IPS-NIHi7 (cell line): ENCODE measurements around the gene ABTB2.

ENCODE experiments used
- DNase-seq: peaks from one replicate; pipeline ENCODE4 v3.0.0; 2012; ENCODE audit warnings: mixed read lengths; ENCODE audit errors: extremely low spot score

ABTB2 gene

DNA sequence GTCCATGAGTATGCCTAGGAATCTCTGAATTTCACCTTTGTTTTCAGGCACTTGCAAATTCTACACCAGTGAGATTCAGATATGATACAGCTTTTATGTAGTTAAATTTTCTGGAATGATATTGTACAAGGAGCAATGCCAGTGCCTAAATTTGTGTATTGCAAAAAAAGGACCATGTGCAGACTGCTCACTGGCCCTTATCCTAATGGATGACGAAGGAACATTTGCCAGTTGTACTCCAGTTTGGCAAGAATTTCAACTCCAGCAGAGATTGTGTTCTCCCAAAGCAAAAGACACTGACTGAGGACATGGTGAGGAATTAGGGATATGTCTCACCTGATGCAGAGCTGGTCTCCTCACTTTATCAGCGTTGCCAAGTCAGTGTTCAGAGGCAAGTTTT lies 243.8 kb downstream of the ABTB2 start:
- no peak for DNase-seq

DNA sequence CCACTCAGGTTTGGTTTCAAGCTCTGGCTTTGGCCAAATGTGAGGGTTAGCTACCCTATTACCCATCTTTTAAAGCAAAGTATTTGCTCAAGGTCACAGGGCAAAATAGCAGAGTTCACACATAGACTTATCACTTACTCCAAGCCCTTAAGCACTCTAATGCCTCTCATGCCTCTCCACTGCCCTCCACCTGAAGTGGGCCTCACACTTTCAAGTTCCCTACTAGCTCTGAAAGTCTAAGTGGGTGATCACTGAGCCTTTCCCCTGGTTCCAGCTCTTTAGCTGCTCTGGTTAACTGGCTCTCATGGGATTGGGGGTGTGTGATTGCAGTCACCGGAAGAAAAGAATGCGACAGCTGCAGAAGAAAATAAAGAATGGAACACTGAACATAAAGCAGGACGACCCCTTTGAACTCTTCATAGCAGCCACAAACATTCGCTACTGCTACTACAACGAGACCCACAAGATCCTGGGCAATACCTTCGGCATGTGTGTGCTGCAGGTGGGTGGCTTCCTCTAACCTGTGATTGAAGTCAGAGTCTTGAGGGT lies 246.0 kb downstream of the ABTB2 start:
- DNase-seq: no peak

DNA sequence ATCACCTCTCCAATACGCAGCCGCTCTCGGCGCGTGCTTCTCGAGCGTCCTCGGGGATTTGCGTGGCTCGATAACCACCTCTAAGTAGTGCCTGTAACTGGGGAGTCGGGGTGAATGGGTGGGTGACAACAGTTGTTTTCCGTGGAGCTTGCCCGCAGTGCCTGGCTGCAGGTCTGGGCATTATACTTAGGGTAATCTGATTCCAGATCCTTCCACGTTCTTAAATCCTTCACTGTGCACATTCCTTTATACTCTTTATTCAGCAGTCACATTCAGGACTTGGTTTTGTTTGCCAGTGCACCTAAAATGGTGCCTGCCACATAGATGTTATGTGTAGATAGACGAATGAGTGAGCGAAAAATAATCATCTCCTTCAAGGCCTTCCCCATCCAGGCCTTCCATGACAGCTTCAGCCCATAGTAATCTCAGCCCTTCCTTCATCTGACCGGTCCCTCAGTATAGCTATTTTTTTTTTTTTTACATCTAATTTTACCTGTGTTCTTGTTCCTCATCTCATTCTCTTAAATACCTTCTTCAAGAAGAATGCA lies 251.8 kb downstream of the ABTB2 start:
- DNase-seq: no peak

DNA sequence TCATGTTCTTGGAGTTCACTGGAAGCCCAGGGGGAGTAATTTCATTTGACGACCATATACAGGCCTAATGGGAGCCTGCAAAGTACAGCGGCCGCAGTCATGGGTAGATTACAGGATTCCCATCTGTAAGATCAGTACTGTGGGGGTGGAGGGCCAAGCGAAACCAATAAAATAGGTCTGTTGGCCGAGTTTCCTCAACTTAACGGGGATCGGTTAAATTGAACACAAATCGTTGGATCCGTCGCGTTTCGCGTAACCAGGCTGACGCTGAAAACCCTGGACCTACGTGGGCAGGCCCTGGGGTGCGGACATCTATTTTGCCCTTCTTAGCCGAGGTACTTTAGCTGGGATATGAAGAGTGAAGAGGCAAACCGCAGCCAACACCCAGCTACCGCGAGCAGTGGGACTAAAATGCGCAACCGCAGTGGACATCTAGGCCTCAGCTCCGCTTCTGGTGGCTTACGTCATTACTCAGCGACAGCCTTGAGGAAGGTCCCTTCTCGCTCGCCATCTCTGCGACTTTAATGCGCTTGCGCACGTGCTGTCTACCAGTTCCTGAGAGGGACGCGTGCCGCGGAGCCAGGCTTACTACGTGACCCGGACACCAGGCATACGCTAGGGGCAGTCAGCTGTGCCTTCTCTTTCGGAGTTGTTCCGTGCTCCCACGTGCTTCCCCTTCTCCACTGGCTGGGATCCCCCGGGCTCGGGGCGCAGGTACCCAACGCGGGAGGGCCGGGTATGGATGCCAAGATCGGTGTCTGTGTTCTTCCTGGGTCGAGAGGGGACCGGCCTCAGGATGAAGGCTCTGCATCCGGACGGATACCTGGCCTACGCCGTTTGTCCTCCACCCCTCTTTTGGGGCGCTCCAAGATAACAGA lies 252.5 kb downstream of the ABTB2 start, which contains the start of gene NAT10:
Gene NAT10 (plus strand): TSS at position 551 of the 878 bp plus-strand sequence. CDS start 2,597 bp downstream, outside the sequence.
- DNase-seq: peak; percentile 98

DNA sequence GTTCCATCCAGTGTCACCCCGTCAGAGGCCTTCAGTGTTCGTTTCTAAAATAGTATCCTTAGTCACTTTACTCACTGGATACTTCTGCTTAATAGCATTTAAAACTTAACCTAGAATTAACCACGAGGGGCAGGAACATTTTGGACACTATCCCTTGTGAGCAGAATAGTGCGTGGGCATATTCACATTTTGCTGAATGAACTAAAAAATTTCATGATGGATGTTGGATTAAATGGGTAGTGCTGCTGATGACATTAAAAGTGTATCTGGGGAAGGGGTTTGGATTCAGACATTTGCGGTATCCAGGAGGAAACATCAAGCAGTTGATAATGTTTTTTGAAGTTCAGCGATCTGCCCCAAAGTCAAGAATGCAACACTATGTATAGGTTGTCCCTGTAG lies 253.1 kb downstream of the ABTB2 start:
- DNase-seq: no peak
